H9 (cell line): ENCODE results near the gene CNGA2. TPM values are rescaled to one million over a fixed set of nuclear protein-coding genes. Genes with fewer than 3 reads are reported as not detected.

ENCODE experiments used
- DNase-seq: peaks from one replicate; pipeline ENCODE4 v3.0.0-alpha.2; 2017
- H2AFZ ChIP-seq: one replicate; pipeline ENCODE4 v1.6.1; 2013; ENCODE audit warnings: mild to moderate bottlenecking, low read length, control low read depth, moderate library complexity
- H2AK5ac ChIP-seq: 2 replicates; pipeline ENCODE4 v1.6.1; 2013; ENCODE audit warnings: low read length, control low read depth, mixed read lengths; ENCODE audit not compliant: insufficient read length
- H2BK120ac ChIP-seq: one replicate; pipeline ENCODE4 v1.6.1; 2013; ENCODE audit warnings: low read depth, mild to moderate bottlenecking, low read length, control low read depth, inconsistent platforms; ENCODE audit not compliant: poor library complexity, severe bottlenecking
- H2BK12ac ChIP-seq: 2 replicates; pipeline ENCODE4 v1.6.1; 2013; ENCODE audit warnings: low read length, control low read depth, mixed read lengths, low read depth; ENCODE audit not compliant: insufficient read length
- H2BK15ac ChIP-seq: 2 replicates; pipeline ENCODE4 v1.6.1; 2013; ENCODE audit warnings: low read depth, low read length, control low read depth
- H2BK20ac ChIP-seq: one replicate; pipeline ENCODE4 v1.6.1; 2013; ENCODE audit warnings: low read depth, mild to moderate bottlenecking, low read length, control low read depth, inconsistent platforms; ENCODE audit not compliant: poor library complexity, severe bottlenecking
- H2BK5ac ChIP-seq: 2 replicates; pipeline ENCODE4 v1.6.1; 2013; ENCODE audit warnings: low read length, control low read depth, mixed read lengths; ENCODE audit not compliant: insufficient read length
- H3K14ac ChIP-seq: 2 replicates; pipeline ENCODE4 v1.6.1; 2013; ENCODE audit warnings: low read length, control low read depth; ENCODE audit not compliant: insufficient read depth
- H3K18ac ChIP-seq: 2 replicates; pipeline ENCODE4 v1.6.1; 2013; ENCODE audit warnings: low read depth, mild to moderate bottlenecking, mixed read lengths, low read length, control low read depth; ENCODE audit not compliant: insufficient read length
- H3K23ac ChIP-seq: 2 replicates; pipeline ENCODE4 v1.6.1; 2013; ENCODE audit warnings: low read length, control low read depth, mixed read lengths, low read depth; ENCODE audit not compliant: insufficient read length
- H3K23me2 ChIP-seq: 2 replicates; pipeline ENCODE4 v1.6.1; 2013; ENCODE audit warnings: low read depth, mild to moderate bottlenecking, mixed read lengths, low read length, control low read depth; ENCODE audit not compliant: insufficient read length, poor library complexity, severe bottlenecking
- H3K27ac ChIP-seq: 2 replicates; pipeline ENCODE4 v1.5.1; 2013; ENCODE audit warnings: low read length, control low read depth, mixed read lengths, low read depth; ENCODE audit not compliant: insufficient read length
- H3K27me3 ChIP-seq: 2 replicates; pipeline ENCODE4 v1.6.1; 2013; ENCODE audit warnings: low read length, control low read depth, inconsistent platforms; ENCODE audit not compliant: insufficient read depth
- H3K4ac ChIP-seq: 2 replicates; pipeline ENCODE4 v1.6.1; 2013; ENCODE audit warnings: low read depth, mild to moderate bottlenecking, control low read depth, inconsistent platforms, low read length, moderate library complexity
- H3K4me1 ChIP-seq: 2 replicates; pipeline ENCODE4 v1.6.1; 2013; ENCODE audit warnings: low read length, control low read depth, inconsistent platforms; ENCODE audit not compliant: insufficient read depth
- H3K4me2 ChIP-seq: 2 replicates; pipeline ENCODE4 v1.6.1; 2013; ENCODE audit warnings: low read length, control low read depth, mixed read lengths; ENCODE audit not compliant: insufficient read length, insufficient read depth
- H3K56ac ChIP-seq: 2 replicates; pipeline ENCODE4 v1.6.1; 2013; ENCODE audit warnings: low read depth, mild to moderate bottlenecking, mixed read lengths, low read length, control low read depth; ENCODE audit not compliant: insufficient read length
- H3K79me1 ChIP-seq: 2 replicates; pipeline ENCODE4 v1.6.1; 2013; ENCODE audit warnings: low read depth, mild to moderate bottlenecking, moderate library complexity, low read length, control low read depth, inconsistent platforms; ENCODE audit not compliant: insufficient read depth, poor library complexity, severe bottlenecking
- H3K79me2 ChIP-seq: 2 replicates; pipeline ENCODE4 v1.6.1; 2013; ENCODE audit warnings: low read length, control low read depth, inconsistent platforms; ENCODE audit not compliant: insufficient read depth
- H3K9ac ChIP-seq: 2 replicates; pipeline ENCODE4 v1.6.1; 2013; ENCODE audit warnings: low read length, control low read depth, mixed read lengths; ENCODE audit not compliant: insufficient read length; ENCODE audit errors: extremely low read depth
- H3K9me3 ChIP-seq: one replicate; pipeline ENCODE4 v1.6.1; 2013; ENCODE audit warnings: low read depth, low read length, inconsistent platforms; ENCODE audit not compliant: control insufficient read depth
- H3T11ph ChIP-seq: one replicate; pipeline ENCODE4 v1.6.1; 2013; ENCODE audit warnings: mild to moderate bottlenecking, low read length, control low read depth, inconsistent platforms
- H4K20me1 ChIP-seq: one replicate; pipeline ENCODE4 v1.6.1; 2013; ENCODE audit not compliant: control insufficient read depth, insufficient read length, insufficient read depth
- H4K5ac ChIP-seq: 2 replicates; pipeline ENCODE4 v1.6.1; 2013; ENCODE audit warnings: low read depth, mild to moderate bottlenecking, mixed read lengths, low read length, control low read depth; ENCODE audit not compliant: insufficient read length
- H4K8ac ChIP-seq: replicated peaks from 2 replicates; pipeline ENCODE4 v1.6.1; 2013; ENCODE audit warnings: low read length, control low read depth, mixed read lengths, low read depth; ENCODE audit not compliant: insufficient read length
- H4K91ac ChIP-seq: 2 replicates; pipeline ENCODE4 v1.6.1; 2013; ENCODE audit warnings: low read depth, mild to moderate bottlenecking, moderate library complexity, mixed read lengths, low read length, control low read depth; ENCODE audit not compliant: insufficient read length
- H3K27ac Mint-ChIP-seq, 3 experiments: 2 replicates in 2 of 3; 3 replicates in 1 of 3; pipeline ENCODE4 v1.8.0; 2020 to 2021; ENCODE audit warnings: mixed read lengths in 3 of 3, mild to moderate bottlenecking in 1 of 3, moderate library complexity in 1 of 3
- H3K27me3 Mint-ChIP-seq: 2 replicates; pipeline ENCODE4 v1.8.0; 2021; ENCODE audit warnings: low read depth, mild to moderate bottlenecking, moderate library complexity, mixed read lengths
- H3K36me3 Mint-ChIP-seq, 3 experiments: 2 replicates in 2 of 3; 3 replicates in 1 of 3; pipeline ENCODE4 v1.8.0; 2020 to 2021; ENCODE audit warnings: low read depth in 3 of 3, mixed read lengths in 3 of 3; ENCODE audit not compliant: insufficient read depth in 1 of 3
- H3K4me1 Mint-ChIP-seq, 2 experiments: 2 replicates each; pipeline ENCODE4 v1.8.0; 2020; ENCODE audit warnings: mixed read lengths in 2 of 2
- H3K4me3 Mint-ChIP-seq, 2 experiments: 2 replicates in 1 of 2; 3 replicates in 1 of 2; pipeline ENCODE4 v1.8.0; 2020 to 2021; ENCODE audit warnings: mild to moderate bottlenecking in 2 of 2, mixed read lengths in 2 of 2, moderate library complexity in 1 of 2
- H3K9me3 Mint-ChIP-seq, 2 experiments: 2 replicates in 1 of 2; 3 replicates in 1 of 2; pipeline ENCODE4 v1.8.0; 2020; ENCODE audit warnings: mild to moderate bottlenecking in 2 of 2, mixed read lengths in 2 of 2, moderate library complexity in 1 of 2
- CTCF ChIP-seq: fragments of 200-600 bp; sonication (generic); conservative IDR thresholded peaks from 3 replicates; pipeline ENCODE4 v1.8.0; 2021; ENCODE audit warnings: antibody characterized with exemption, mild to moderate bottlenecking
- WGBS: extraction: QIAGEN DNeasy Blood & Tissue Kit; methylation state at CpG from one replicate; pipeline ENCODE4 v1.1.7; 2013; ENCODE audit warnings: missing lambda C conversion rate, low lambda C conversion rate, mixed read lengths; ENCODE audit not compliant: insufficient read length; ENCODE audit errors: extremely low coverage; 5-methylcytosine and 5-hydroxymethylcytosine counted together
- total RNA-seq: library from RNA; stranded (reverse); gene quantifications from 2 replicates; pipeline ENCODE4 v1.2.1, GENCODE V29; 2021

The CNGA2 gene
- total RNA-seq, 1 experiment from 2014 or later = not detected

- no peak overlapping the region for H3K14ac ChIP-seq
- H3T11ph ChIP-seq = no peak overlapping the region
- Mint-ChIP-seq H3K4me1 (no peaks in the 10 kb centered on the region), H3K9me3 (peaks cover 80 to 81% of the 10 kb centered on the region in 2 experiments), H3K27me3 (peaks cover 5% of the 10 kb centered on the region), H3K27ac (no peak overlapping the region), H3K36me3 (peaks cover 6 to 10% (median 9%) of the 10 kb centered on the region in 3 experiments; a peak in 5 of 7 replicates), H3K4me3 (no peak overlapping the region)
- no peak for DNase-seq
- H2BK120ac ChIP-seq = no peak overlapping the region
- H3K27me3 ChIP-seq = no peaks in the 10 kb centered on the region; the same call in 1 of the 2 replicates
- no peak overlapping the region for H4K8ac ChIP-seq
- no peak overlapping the region for H3K23ac ChIP-seq
- H4K91ac ChIP-seq = no peak overlapping the region
- no CpG with 5 or more reads among the region's 4 CpGs for WGBS
- no peak for TF ChIP-seq CTCF
- no peak overlapping the region for H2AK5ac ChIP-seq
- no peak overlapping the region for H2BK20ac ChIP-seq
- no peaks in the 10 kb centered on the region for H4K20me1 ChIP-seq
- no peak overlapping the region for H2BK15ac ChIP-seq
- H3K9me3 ChIP-seq = peaks cover 83% of the 10 kb centered on the region
- H3K18ac ChIP-seq = no peak overlapping the region
- H3K56ac ChIP-seq = no peak overlapping the region
- H3K9ac ChIP-seq = no peak overlapping the region
- H4K5ac ChIP-seq = no peak overlapping the region
- no peaks in the 10 kb centered on the region for H3K79me1 ChIP-seq
- H2BK5ac ChIP-seq = no peak overlapping the region
- H2BK12ac ChIP-seq = no peak overlapping the region
- no peaks in the 10 kb centered on the region for H3K4me1 ChIP-seq
- H3K23me2 ChIP-seq = no peaks in the 10 kb centered on the region
- H3K27ac ChIP-seq = no peak overlapping the region
- no peaks in the 10 kb centered on the region for H3K79me2 ChIP-seq
- no peak overlapping the region for H2AFZ ChIP-seq
- H3K4me2 ChIP-seq = no peak overlapping the region
- no peak overlapping the region for H3K4ac ChIP-seq
Observed at GRCh38 chrX:151741606-151742005, 7.1 kb downstream of the CNGA2 start.
